Measurements from ENCODE around the gene EEPD1.
"Not testable (repeated sequence)": the region's sequence is repeated elsewhere in the genome, so short reads cannot be mapped to it uniquely, and the experiment has no call there.

The EEPD1 gene

DNA sequence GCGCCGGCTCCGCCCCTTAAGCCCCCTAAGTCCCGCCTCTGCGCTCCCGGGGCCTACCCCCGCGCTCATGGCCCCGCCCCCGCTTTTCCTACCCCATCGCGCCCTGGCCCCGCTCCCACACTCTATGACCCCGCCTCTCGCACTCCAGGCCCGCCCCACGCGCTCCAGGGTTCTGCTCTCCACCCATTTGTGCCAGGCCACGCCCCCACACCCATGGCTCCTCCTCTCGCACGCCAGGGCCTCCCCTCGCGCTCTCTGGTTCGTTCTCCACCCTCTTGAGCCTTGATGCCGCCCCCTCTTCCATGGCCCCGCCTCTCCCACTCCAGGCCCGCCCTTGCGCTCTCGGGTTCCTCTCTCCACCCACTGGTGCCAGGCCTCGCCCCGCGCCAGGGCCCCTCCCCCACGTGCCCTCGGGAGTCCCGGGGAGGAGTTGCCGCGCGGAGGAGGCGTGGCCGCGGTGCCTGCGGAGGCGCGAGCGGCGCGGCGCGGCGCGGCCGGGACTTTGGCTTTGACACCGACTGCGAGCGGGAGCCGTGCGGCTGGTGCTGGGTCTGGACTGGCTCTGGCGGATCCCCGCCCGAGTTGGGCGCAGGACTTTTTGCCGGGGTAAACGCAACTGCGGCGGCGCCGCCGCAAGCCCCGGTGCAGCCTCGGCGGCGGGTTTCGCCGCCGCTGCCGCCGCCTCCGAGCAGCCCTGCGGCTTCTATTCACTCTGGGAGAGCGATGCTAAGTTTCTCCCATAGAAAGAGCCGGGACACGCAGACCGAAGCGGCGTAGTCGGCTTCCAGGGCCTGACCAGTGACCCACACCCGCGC is at the start of gene EEPD1:
Gene EEPD1 (plus strand): TSS at position 499 of the 815 bp plus-strand sequence. CDS start 1,071 bp downstream, outside the sequence.
- DNase-seq: peak; percentile 99

DNA sequence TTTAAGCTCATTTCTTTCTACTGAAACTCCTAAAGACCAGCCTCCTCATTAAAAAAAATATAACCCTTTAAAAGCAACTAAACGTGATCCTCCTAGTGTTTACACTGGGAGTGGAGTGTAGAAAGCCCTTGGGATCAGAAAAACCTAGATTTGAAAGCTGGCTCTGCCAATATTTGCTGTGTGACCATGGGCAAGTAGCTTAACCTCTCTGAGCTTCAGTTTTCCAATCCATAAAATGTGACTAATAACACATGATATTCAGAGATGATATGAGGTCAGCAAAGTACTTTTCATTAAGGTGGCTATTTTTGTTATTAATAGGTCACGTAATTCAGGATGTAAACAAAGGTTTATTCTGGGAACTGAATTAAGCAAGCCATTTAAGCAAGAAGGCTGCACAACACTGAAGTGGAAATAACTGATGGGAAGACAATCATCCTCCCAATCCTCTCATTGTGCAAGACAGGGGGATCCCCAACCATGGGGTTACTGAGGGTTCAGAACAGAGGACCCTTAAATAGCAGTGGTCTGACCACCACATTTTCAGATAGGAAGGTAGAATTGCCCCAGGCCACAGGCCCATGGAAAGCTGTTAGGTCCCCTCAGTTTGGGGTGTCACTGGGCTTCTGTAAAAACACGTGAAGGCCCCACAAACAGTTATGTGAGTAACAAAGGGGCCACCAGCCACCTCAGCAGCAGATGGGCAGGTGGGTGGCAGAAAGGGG is 49.1 kb upstream of the EEPD1 start:
- DNase-seq: no peak

DNA sequence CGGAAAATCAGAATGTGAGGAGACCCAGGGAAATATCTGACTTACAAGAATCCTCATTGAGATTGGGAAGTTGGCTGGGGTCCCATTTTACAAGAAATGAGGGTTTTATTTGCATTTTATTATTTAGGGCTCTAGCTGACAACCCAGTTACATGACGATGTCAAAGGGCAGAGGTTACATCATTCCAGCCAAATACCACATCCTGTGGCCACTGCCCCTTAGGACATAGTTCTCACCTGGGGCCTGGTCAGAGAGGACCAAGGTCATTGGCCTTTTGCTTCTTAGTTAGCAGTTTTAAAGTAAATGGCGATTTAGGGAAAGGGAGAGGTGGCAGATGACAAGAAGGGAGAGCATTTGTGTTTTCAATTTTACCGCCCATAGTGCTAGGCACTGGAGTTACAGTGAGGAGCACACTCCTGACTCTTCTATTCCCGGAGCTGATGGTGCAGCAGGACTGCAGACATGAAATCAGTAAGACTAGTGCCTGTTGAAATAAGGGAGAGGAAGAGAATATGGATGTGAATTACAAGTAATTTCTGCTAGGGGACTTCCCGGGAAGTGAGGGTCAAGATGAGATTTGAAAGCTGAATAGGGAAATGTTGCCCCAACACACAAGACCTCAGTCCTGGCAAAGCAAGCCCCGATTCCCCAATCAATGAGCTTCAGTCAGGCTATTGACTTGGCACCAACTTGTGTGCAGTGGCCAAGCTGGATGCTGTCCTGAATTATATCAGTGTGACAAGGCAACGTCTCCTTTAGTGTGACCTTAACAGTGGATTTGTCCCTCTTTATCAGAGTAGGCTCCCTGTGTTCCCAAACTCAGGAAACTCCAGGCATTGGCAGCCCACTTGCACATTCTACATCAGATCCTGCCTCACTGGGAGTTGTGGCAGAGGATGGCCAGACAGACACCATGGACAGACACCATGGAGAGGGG is 45.8 kb upstream of the EEPD1 start:
- not testable (repeated sequence) for DNase-seq

DNA sequence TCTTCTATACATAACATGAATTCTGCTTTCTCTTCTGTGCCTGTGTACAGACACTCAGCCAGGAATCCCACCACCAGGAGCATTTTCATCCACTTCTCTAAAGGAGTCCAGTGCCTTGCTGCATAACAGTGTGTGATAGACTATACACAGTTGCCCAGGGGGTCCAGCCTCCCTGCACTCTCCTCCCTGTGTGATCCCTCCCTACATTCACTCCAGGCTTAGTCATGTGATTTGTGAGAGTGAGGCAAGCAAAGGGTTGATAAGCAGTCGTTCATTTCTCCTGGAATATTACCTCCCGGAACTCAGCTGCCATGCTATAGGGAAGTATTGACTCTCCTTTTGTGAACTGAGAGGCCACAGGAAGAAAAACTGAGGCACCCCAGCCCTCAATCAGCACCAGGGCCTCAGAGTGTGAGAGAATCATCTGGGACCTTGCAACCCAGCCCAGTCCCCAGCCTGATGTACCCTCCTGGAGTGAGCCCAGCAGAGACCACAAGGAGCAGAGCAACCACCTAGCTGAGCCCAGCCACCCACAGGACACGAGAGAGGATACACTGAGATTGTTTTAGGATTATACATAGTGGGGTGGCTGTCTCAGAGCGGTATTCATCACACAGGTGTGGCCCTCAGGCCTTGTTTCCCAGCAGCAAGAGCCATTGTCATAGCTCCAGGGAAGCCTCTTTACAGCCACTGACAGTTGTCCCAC is 45.0 kb upstream of the EEPD1 start:
- no peak for DNase-seq

DNA sequence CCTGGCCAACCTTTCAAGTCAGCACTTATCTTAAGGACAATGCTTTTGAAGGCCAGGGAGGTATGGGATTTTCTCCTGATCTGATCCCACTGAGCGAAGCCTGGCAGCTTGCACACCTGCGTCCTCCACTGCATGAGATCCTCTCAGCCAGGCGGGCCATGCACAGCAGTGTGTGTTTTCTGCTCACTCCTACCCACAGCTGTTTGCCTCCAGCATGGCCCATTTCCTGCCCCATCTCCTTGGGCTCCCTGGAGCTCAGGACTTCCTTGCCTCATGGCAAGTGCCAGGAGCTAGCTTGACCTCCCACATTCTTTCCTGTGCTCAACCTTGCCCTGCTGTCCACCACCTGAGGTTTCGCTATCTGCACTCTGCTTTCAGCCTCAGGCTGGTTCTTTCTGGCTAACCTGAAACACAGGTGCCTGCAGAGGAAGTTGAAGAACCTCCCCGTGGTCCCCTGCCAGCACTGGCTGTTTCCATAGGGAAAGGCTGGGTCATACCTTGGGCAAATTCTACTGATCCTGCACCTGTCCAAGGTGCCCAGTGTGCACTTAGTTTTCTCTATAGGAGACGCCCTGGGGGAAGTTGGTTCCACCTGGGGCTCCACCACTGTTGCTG is 43.9 kb upstream of the EEPD1 start:
- no peak for DNase-seq

DNA sequence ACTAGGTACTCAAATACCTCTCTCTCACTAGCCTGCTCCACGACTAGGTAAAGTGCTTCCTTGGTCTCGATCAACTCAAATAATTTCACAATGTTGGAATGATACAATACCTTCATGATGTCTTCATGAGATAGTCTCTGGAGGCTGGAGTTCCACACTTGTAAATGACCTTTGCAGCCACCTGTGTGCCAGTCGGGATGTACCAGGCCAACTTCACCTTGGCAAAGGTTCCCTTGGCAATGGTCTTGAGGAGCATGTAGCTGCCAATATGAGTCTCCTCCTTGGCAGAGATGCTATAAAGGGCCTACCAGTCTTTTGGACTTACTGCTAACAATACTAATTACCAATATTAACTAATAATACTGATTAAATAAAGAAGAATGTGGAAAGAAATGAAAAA is 42.5 kb upstream of the EEPD1 start:
- no peak for DNase-seq

DNA sequence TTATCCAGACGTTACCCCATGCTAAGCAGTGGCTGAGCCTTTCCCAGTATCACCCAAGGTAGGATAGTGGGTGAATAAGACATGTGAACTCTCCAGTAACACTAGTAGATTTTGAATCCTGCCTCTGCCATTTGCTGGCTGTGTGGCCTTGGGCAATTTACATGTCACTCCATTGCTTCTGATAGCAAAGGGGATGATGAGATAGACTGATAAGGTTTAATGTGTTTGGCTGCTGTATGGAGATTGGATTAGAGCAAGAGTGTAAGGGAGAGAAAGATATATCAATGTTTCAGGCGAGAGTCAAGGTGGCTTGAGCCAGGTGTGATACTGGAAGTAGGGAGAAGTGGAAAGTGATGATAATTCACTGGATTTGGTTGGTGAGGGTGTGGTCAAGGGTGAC is 40.1 kb upstream of the EEPD1 start:
- no peak for DNase-seq

DNA sequence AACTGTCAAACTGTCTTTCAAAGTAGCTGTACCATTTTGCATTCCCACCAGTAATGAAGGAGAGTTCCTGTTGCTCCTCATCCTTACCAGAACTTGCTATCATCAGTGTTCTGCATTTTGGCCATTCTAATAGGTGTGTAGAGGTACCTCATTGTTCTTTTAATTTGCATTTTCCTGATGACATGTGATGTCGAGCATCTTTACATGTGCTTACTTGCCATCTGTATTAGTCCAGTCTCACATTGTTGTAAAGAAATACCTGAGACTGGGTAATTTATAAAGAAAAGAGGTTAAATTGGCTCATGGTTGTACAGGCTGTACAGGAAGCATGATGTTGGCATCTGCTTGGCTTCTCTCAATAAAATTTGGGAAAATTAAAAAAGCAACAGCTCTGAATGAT is 38.7 kb upstream of the EEPD1 start:
- no peak for DNase-seq

DNA sequence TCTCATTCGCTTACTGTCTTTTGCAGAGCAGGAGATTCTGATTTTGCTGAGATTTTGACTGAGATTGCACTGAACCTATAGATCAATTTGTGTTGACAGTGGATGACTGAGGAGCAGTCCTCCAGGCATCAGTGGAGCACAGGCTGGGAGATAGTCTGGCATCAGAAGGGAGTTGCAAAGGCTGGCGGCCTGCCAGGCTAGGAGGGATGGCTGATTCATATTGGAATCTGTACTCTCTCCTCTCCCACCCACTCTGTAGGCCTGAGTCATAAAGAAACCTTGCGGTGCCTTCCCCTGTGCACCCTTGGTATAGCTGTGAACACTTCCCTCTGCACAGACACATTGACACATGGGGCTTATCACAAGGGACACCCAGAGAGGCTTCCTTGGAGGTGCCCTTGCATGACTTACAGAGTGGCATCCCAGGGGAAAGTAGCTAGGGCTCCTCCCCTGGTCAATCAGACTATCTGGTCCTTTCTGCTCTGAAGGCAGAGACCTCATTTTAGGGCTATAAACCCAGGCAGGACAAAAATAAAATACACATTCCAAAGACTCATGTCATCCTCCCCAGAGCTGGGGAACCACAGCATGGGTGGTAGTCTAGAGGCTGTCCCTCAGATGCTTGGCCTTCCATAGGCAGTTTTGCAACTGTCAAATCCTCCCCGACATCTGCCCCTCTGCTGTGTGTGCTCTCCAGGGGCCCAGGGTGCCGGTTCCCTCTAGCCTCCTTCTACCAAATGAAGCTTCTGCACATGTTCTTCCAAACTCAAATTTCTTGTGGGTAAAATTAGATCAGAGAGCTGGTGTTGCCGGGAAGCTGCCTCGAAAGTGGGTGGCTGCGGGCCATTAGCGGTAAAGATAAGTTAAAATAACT is 37.4 kb upstream of the EEPD1 start:
- peak; percentile 84 for DNase-seq

DNA sequence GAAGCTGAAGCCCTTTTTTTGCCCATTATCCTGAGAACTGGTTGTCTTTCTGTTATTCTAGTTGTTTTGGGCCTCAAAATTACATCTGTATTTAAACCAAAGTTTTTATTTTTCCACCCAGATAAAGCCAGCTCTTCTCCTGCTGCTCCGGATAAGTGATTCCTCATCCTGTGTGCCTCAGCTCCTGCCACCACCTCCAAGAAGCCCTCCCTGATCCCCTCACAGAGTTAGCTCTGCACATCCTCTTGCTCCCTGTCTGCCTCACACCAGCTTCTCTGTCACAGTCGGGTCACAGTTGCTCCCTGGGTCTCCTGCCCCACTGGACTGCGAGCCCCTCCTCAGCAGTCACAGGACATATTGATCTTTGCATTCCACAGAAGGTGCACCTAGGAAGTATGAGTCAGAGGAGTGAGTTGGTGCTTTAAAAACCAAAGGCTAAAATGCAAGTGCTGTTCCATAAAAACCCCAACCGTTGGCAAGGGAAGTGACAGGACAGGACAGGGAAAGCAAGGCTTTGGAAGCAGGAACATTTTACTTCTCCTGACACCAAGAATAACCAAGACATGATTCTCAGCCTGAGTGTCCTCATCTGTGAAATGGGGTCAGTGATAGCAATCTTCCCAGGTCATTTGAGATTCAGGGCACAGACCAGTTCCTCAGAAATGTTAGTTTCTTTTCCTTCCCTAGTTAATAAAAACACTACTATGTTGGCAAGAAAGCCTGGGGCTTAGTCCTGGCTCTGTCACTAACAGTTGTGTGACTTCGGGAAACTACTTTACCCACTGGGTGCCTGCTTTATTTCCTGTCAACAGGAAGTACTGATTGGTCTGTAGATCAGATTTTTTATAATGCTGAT is 36.5 kb upstream of the EEPD1 start:
- DNase-seq: no peak

DNA sequence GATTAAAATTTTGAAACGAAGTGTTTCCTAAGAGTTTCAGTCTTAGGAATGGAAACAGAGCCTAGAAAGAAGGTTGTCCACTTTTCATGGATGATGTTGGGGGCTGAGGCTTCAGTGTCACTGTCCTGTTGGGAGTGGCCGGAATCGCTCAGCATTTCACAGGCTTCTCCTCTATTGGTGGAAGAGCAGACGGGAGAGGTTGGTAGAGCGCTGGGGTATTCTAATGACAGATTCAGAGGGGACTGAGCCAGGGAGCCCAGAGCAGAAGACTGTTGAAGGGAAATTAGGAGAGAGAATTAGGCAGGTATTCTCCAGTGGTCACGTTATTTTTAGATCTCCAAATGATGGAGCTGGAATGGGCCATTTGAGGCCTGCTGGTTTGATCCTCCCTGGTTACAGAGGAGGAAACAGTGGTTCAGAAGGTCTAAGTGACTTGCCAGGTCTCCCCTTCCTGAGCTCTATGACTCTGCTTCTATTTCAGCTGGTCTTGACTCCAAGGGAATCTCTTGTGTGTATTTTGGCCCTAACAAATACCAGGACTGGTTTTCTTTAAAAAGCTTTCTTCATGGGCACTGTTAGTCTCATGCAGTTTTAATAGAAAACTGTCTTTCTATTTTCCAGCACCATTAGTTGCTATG is 35.7 kb upstream of the EEPD1 start:
- DNase-seq: no peak

DNA sequence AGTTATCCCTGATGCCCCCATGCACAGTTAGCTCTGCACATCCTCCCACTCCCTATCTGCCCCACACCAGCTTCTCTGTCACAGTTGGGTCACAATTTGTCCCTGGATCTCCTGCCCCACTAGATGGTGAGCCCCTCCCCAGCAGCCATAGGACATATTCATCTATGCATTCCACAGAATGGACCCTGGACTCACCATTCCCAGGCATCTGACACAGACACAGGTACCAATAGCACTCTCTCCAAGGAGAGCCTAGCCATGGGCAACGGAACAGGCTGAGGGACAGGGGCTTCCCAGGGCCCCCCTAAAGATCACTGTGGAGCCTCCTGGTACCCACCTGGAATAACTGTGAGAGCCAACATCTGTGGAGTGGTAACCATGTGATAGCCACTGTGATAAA is 34.7 kb upstream of the EEPD1 start:
- no peak for DNase-seq

DNA sequence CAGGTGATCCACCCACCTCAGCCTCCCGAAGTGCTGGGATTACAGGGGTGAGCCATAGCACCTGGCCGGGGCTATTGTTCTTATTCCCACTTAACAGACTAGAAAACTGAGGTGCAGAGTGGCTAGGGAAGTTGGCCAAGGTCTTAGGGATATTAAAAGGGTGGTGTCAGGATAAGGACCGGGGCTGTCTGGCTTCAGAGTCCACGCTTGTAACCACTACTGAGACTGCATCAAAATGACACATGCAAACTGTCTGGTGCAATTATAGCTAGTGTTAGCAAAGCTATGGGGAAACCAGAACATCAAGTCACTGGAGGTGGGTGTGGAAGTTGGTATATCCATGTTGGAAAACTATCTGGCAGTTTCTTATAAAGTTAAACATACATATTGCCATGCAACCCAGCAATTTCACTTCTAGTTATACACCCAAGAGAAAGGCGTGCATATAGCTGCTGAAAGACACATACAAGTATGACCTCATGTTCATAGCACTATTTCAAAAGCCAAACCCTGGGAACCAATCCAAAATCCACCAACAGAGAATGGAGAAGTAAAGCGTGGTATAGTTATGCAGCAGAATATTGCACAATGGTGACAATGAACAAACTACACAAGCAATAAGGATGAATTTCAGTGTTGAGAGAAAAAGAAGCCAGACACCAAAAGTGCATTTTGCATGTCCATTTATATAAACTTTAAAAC is 33.9 kb upstream of the EEPD1 start:
- peak; percentile 17 for DNase-seq

DNA sequence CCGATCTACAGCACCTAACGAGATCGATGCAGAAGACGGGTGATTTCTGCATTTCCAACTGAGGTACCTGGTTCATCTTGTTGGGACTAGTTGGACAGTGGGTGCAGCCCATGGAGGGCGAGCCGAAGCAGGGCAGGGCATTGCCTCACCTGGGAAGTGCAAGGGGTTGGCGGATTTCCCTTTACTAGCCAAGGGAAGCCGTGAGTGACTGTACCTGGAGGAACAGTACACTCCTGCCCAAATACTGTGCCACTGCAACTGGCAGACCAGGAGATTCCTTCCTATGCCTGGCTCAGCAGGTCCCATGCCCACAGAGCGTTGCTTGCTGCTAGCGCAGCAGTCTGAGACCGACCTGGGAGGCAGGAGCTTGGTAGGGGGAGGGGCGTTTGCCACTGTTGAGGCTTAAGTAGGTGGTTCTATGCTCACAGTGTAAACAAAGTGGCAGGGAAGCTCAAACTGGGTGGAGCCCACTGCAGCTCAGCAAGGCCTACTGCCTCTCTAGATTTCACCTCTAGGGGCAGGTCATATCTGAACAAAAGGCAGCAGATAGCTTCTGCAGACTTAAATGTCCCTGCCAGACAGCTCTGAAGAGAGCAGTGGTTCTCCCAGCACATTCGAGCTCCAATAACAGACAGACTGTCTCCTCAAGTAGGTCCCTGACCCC is 32.9 kb upstream of the EEPD1 start:
- not testable (repeated sequence) for DNase-seq

DNA sequence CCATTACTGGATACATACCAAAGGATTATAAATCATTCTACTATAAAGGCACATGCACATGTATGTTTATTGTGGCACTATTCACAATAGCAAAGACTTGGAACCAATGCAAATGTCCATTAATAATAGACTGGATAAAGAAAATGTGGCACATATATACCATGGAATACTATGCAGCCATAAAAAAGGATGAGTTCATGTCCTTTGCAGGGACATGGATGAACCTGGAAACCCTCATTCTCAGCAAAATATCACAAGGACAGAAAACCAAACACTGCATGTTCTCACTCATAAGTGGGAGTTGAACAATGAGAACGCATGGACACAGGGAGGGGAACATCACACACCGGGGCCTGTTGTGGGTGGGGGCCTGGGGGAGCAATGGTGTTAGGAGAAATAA is 27.4 kb upstream of the EEPD1 start:
- DNase-seq: not testable (repeated sequence)

DNA sequence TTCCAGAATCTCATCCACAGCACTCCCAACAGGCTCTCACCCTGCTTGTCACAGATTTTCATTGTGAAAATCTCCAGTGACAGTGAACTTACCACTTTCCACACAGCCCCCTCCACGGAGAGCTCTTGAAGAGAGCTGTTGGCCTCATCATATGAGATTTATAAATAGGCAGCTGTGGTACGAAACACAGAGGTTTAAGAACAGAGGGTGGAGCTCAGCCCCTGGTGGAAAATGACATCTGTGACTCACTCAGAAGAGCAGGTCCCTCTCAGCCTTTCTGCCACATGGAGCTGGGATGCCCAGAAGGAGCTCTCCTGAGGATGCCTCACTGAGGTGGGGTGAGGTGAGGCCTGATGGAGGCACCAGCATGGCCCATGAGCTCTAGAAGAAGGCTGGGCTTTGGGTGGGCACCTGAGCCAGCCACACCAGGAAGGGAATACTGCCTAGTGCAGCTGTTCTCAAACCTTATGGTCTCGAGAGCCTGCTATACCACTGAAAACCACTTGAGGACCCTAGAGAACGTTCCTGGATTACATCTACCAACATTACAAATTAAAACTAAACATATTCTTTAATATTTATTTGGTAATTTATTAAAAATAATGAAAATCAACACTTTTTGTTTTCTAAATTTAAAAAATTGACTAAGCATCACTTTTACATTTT is 25.8 kb upstream of the EEPD1 start:
- DNase-seq: no peak

DNA sequence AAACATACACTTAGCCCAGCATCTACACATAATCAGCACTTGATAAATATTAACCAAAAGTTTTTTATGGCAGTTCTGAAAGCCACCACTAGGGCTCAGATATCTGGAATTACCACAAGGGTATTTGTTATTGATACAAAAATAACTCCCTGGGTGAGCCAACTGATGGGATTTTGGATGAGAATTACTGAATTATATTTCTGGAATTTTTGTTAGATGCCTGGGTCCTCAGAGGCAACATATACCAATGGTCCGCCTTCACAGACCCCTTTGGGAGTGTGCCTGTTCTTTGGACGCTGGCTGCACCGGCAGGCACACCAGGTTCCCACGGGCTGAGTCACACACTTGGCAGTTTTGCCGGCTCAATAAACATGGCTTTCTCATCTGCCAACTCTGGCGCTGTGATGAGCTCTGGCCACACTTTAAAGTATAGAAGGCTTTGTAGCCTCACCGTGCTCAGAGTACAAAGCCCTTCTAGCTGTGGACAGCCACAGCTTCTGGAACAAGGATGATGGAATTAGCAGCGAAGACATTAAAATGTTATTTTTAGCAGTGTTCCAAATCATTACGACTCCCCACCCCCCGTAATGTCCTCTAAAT is 24.5 kb upstream of the EEPD1 start:
- DNase-seq: peak; percentile 73

Data from T1000 (cell line).